Ovary (tissue), 3 donors: ENCODE results near the gene ZNF511.

Source experiments
- CTCF ChIP-seq, 3 donors: fragments of 450-650 bp in 2 of 3; fragments of 200-600 bp in 1 of 3; IDR thresholded peaks; one replicate each; pipeline versions ENCODE4 v1.5.1 to v1.8.0; 2016 to 2022; ENCODE audit warnings: antibody characterized with exemption in 3 of 3, mild to moderate bottlenecking in 1 of 3
- EP300 ChIP-seq: sonication (generic); formaldehyde crosslinking; IDR thresholded peaks from one replicate; pipeline ENCODE4 v1.6.1; 2017; ENCODE audit warnings: antibody characterized with exemption
- POLR2A ChIP-seq: fragments of 450-650 bp; IDR thresholded peaks from one replicate; pipeline ENCODE4 v1.6.1; 2017; ENCODE audit warnings: antibody characterized with exemption, mild to moderate bottlenecking, moderate library complexity
- donor health status: DM: no; HTN: no; CAD: no.

- no peak for TF ChIP-seq EP300
- no peak for TF ChIP-seq CTCF (IDR thresholded peaks at IDR 0.05)
- TF ChIP-seq POLR2A = no peak
These were observed 46.0 kb downstream of the ZNF511 start for GRCh38 chr10:133354672-133355240.
